NCI-H460 (cell line): Measurements from ENCODE around the gene EYA2. TPM values are rescaled to one million over a fixed set of nuclear protein-coding genes. Genes with fewer than 3 reads are reported as not detected.

Source experiments
- DNase-seq: peaks from one replicate; pipeline ENCODE4 v3.0.0-alpha.2; 2016; ENCODE audit warnings: low read depth; ENCODE audit errors: extremely low read depth
- total RNA-seq: library from RNA; depleted of rRNA; stranded (reverse); fragments of >200 nt; shearing (Covaris generic); gene quantifications from 2 replicates; pipeline ENCODE4 v1.2.3, GENCODE V29; 2014

Gene EYA2
- total RNA-seq, 1 experiment from 2014 or later: 0.32 TPM

DNA sequence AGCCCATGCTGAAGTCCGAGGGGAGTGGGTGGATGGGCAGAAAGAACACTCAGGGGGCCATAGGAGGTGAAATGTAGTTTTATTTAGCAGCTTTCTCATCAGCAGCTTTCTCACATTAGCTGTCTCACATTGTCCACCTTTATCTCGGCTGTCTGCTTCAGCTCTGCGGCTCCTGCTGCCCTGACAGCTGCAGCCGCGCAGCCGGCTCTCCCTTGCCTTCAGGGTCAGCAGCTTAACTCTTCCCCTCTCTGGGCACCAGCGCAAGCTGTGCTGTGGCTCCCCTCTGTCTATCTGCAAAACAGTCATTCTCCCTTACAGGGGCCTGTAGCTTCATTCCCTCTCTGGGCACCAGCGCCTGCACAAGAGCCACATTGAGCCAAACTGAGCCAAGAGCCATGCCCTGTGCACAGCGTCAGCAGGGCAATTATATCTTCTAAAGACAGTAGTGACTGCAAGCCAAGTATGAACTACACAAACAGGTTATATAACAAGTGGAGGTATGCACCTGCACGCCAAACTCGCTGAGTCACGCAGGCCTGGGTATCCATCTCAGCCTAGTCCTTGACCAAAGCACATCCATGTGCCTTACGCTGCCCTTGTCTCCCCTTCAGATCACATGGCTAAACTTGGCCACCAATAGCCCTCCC is 198.8 kb downstream of the EYA2 start:
- no peak for DNase-seq

DNA sequence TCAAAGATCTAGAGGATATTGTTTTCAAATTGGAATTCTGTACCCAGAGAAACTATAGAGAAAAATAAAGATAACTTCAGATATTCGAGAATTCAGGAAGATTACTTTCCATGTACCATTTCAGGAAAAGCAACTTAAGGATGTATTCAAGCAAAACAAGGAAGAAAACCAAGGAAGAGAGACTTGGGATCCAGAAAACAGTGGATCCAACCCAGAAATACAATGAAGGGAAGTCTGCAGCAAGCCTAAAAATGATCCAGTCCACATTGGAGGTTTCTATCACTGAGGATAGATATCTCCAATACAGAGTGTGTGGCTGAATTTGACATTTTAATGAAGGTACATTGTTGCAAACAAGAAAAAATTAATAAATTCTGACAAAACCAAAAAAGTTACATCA is 201.0 kb downstream of the EYA2 start:
- no peak for DNase-seq

DNA sequence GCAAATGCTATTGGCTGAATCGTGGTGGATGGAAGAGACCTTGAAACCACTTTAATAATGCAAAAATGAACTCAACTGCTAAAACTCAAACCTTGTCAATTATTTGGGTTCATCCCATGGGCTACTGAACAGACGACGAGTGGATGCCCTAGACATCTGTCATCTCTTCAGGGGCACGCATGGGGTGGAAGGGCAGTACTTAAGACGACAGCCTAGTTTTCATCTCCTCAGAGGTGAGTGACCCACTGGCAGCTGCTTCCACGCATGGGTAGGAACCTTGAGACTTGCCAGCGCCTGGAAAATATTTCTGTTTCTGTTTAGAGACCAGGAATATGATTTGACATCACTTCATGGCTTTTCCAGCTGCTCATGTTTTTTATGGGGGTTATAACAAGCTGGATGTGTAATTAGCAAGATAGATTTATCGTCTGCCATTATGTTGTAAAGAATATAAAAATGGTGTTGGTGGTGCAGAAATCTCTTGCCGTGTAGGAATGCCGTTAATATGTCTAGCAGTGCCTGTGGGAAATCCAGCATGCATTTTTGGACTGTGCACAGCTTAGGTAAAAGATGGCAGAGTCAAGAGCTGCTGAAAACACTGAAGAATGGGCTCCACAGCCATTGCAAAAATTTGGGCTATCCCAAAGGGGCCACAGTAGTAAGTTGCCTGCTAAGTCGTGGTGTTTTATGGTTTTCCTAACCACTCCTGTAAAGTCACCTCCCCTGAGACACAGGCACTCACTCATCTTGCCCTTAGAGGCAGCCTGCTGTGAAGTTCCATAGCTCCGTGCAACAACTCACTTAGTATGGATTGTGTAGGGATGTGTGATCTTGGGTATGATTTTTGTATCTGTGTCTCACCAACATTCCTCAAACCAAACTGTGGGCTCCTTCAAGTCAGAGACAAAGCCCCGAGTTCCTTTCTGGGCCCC is 203.3 kb downstream of the EYA2 start:
- DNase-seq: no peak

DNA sequence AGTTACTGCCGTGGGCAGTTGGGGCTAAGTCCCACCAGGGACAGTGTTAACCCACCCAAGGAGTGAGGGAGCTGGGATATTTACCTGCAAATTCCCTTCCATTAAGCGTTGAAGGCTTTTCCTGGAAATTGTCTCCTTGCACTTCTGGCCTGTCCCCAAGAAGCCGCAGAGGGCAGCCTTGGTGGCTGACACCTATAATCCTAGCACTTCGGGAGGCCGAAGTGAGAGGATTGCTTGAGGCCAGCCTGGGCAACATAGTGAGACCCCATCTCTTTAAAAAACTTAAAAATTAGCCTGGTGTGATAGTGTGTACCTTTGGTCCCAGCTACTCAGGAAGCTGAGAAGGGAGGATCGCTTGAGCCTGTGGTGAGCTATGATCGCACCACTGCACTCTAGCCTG is 204.4 kb downstream of the EYA2 start:
- DNase-seq: no peak

DNA sequence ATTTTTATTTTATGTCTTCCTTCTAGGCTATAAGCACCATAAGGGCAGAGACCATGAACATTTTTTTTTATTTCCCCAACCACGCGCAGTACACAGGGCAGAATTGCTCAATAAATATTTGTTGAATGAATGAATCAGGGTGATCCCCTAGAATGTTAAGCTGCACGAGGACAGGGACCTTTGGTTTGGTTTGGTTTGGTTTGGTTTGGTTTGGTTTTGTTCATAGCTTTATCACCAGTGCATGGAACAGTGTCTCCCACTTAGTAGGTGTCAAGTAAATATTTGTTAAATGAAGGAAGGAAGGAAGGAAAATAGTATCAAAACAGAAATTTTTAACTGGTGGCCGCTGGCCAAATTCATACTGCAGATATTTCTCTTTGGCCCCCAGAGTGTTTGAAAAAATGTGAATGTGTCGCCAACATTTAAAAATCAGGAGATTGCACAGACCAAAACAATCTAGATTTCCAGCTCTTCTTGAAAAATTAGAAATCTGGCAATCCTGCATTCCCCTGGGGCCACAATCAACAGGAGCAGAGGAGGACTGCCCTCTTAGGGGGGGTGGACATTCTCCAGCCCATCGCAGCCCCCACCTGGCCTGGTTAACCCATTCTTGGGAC is 205.3 kb downstream of the EYA2 start:
- no peak for DNase-seq

DNA sequence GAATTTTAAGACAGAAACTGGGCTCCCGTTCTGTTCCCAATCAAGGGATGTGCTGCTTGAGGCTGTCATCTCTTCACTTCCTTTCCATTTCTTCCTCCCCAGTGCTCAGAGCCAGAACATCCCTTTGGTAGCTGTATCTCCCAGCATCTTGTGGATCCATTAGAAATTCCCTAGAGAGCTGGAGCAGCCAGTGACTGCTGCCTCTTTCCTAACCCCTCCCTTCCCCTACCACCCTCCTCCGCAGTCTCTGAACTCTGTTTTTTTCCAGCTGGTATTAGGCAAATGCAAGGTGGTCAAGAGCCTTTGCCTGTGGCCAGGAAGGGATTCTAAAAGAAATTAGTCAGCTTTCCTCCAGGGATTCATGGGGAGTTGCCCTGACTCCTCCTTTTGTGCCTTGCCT is 208.0 kb downstream of the EYA2 start:
- no peak for DNase-seq

DNA sequence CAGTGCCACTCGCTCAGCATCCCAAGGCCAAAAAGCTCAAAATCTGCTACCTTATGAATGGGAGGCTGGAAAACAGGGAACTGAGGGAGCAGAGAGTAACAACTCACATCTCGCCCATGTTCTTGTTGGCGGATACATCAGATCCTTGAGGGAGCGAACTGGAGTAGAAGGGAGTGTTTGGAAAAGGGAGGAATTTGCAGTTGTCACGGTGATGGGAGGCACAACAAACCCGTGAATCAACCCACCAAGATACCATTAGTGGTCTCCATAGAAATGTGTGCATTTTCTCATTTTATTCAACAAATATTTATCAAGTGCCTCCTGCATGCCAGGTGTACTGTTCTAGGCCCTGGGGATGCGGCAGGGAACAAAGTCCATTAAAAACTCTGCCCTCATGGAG is 212.1 kb downstream of the EYA2 start:
- DNase-seq: no peak

DNA sequence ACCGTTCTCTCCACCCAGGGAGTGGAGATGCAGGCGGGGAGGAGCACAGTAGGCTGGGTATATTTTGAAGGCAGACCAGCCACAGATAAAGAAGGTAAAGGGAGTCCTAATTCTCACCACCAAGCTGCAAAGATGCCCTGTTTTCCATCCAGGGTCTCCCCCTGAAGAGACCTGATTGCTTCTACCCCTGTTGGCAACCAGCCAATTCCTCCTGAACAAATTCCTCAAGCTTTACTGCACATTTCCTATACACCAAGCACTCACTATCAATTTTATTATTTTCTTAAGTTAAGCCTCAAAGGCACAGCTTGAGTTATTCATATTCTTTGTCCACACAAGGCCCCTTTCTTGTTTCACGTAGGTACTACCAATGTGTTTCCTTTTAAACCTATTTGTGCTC is 214.4 kb downstream of the EYA2 start:
- no peak for DNase-seq

DNA sequence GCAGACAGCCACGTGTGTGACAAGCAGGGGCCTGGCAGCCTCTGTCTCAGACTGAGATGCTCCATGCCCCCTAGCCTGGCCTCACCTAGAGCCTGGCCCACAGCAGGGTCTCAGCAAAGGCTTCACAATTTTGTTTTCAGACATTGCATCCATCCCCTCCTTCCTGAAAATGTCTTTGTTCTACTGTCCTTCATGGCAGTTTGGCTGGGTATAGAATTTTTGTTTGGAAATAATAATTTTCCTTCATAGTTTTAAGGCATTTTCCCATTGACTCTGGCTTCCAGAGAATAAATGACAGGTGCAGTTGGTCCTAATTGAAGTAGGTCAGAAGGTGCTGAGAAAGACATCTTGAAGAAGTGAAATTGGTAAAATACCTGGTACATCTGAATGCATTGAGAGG is 216.2 kb downstream of the EYA2 start:
- no peak for DNase-seq

DNA sequence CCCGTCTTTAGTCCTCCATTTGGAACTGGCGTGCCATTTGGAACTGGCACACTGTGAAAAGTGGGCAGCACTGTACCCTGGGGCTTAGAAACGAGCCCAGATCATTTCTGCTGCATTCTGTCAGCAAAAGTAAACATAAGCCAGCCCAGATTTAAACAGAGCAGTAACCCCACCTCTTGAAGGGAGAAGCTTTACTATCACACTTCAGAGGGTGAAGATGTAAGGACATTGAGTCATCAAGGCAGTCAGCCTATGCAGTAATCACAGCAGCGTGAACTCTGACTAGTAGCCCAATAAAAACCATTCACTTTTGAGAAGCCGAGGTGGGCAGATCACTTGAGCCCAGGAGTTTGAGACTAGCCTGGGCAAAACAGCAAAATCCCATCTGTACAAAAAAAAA is 216.9 kb downstream of the EYA2 start:
- no peak for DNase-seq

DNA sequence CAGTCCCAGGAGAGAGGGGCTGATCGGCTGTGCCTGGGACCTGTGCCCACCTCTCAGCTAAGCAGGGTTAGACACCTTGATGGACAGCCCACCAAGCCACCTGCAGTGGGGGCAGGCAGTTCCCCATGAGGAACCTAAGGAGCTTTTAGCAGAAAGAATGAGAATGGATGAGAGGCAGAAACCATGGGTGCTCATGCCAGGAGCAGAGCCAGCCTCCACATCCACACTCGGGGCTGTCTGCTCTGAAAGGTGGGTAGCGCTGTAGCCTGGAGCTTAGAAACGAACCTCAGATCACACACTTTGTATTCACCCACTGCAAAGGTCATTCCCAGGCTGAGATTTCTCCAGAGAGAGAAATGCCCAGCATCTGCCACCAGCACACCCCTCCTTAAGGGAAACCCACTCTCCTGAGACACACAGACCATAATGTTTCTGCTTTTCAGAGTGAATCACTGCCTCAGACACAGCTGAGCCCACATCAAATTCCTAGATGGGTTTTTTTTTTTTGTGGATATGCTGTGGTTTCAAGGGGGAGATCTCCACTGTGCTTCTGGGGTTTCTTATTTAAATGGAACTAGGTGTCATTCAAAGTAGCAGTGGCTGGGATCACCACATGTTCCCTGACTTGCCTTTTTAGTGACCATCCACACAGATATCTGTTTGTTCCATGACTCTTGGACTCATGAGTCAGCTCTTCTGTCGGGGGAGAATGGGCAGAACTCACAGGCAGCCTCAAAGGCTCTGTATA is 218.9 kb downstream of the EYA2 start:
- no peak for DNase-seq

DNA sequence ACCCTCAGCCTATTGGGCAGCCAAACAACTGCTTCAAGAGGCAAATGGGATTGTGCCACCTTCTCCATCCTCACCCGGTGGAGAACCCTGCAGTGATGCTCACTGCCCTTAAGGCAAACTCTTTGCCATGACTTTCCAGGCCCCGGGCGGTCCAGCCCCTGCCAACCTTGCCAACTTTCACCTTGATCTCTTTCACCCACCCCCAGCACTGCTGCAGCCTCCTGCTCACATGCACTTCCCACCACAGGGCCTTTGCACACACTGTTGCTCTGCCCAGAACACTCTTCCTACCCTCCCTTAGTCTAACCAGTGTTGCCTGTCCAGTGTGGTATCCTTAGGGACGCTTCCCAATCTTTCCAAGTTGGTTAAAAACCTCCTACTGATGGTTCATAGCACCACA is 221.1 kb downstream of the EYA2 start:
- no peak for DNase-seq

DNA sequence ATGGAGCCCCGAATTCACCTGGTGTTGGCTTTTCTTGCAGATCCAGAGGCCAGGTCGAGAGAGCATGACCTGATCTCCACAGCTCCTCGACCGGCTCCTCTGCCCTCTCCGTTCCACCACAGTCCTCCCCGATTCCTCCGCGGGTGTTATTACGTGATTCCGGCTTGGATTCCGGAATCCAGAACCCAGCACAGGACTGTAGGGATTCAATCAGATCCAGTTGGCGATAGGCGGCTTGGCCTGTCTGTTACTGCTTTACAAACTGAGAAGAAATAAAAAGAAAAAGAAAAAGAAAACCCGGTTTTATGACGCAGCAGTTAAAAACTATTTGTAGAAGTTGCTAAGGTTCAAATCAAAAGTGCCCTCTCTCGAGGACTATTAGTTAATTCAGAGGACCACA is 222.7 kb downstream of the EYA2 start:
- DNase-seq: no peak

DNA sequence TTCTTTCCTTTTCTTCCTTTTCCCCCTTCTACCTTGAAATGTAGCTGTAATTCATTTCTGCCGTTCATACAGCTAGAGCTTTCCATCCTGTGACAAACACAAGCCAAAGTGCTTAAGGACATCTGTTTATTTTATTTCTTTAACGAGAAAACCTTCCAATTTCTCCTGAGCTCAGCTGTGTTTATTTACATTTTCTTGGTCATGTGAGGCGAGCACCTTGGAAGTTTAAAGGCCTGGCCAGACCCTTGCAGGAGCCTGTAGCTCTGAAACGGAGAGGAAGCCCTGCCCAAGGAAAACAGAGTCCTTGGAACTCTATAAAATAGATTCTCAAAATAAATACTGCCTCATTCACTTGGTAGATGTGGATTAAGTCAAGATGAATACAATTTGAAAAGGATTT is 223.1 kb downstream of the EYA2 start:
- DNase-seq: no peak

DNA sequence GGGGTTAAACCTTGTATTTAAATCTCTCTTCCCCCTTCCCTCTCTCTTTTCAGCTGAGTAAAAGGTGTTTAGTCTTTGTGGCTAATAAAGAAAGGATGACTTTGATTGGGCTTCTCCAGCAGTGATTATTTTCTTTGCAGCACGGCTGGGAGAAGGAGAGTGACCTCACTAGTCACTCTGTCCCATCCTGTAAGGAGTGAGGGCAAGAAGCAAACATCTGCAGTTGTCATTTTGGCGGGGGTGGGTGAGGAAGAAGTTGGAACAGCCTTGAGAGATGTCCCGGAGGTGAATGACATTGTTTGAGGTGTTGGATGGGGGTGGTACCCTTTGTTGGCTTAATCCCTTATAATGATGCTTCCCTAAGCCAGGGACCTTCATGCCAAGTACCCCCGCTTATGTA is 223.6 kb downstream of the EYA2 start:
- no peak for DNase-seq

DNA sequence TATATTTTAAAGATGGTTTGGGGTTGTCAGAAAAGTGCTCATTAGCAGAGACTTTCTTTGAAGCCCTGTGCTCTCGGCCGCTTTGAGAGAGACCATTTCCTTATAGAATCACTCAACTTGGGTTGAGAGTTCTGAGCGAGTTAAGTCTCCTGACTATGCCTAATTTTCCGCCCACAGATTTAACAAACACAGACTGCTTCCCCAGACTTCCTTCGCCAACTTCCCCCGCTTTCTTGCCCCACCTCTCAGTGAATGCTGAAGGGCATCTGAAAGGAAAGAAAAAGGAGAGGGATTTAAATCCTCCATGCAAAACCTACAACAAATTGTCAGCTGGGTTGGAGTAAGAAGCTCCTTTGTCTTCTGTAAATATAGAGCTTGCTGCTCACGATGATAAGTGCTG is 224.0 kb downstream of the EYA2 start:
- DNase-seq: no peak

DNA sequence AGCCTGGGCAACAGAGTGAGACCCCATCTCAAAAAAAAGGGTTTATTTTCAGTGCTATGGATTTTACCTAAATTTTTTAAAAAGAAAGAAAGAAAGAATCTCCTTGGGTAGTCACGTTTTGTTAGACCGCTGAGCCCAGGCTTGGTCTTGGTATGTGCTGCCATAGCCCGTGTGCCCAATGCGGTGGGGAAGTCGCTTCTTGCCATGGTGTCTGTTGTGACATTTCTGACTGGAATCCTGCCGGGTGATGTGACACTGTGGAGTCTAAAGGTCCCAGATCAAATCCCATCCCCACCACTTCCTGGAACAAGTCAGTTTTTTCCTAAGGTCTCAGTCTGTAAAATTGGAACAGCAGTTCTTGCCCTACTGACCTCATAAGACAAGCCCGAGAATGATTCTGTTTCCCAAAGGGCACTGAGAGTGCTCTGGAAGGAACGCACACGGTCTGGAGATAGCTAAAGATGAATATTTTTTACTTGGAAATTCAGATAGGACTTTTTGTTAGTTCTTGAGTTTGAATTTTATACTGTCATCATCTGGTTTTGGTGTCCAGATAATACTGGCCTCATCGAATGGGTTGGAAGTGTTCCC is 225.8 kb downstream of the EYA2 start:
- no peak for DNase-seq

DNA sequence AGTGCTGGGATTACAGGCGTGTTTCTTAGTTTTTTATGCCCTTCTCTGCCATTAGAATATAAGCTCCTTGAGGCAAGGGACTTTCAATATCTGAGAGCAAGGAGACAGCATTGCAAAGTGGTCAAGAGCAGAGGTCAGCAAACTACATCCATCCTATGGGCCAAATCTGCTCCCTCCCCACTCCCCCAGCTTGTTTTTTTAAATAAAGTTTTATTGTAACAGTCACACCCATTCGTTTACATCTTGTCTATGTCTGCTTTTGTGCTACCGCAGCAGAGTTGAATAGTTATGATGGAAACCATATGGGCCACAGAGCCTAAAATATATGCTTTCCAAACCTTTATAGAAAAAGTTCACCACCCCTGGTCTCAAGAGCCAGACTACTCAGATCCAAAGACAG is 227.9 kb downstream of the EYA2 start:
- no peak for DNase-seq

DNA sequence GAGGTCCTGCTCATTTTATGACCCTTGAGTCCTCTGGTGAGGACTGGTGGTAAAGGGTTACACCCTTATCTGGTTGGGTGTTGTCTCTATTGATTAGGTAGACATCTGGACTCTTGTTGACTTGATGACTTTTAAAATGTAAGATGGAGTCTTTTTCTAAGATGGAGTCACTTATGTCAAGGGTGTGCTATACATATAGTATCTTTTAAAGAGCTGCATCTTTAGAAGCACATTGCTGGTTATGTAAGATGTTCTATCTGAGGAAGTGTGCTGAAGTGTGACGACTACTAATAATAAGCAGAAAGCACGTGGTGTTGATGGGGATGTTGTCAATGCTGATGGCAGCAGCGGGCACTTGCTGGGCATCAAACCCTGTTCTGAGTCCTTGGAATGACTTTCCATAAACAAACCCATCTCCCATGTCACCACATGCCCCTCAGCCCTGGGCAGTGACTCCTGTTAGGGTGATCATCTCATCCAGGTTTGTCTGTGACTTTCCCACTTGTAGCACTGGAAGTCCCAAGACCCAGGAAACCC is 229.6 kb downstream of the EYA2 start:
- DNase-seq: no peak

DNA sequence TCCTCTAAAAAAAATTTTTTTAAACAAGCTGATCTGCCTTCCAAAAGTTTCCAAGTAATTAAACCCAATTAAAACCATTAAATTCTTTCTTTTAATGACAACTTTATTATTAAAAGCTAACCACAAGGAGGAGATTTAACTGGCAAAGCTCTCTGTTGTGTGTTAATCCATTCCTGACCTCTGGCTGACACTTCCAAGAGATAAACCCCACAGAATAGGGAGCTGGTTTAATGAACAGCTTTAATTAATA is 230.8 kb downstream of the EYA2 start:
- no peak for DNase-seq
